Liver (tissue), 3 donors: ENCODE results near the gene TTC24.

ENCODE experiments used
- HNF4G ChIP-seq: IDR thresholded peaks from 2 replicates; pipeline ENCODE4 v1.6.1; 2016; ENCODE audit warnings: antibody characterized with exemption
- JUND ChIP-seq, 2 donors: IDR thresholded peaks; 2 replicates each; pipeline ENCODE4 v1.6.1; 2016; ENCODE audit warnings: antibody characterized with exemption in 2 of 2
- RAD21 ChIP-seq, 2 donors: IDR thresholded peaks; 2 replicates each; pipeline ENCODE4 v1.6.1; 2016; ENCODE audit warnings: antibody characterized with exemption in 2 of 2, mild to moderate bottlenecking in 2 of 2
- SP1 ChIP-seq: IDR thresholded peaks from 2 replicates; pipeline ENCODE4 v1.6.1; 2018; ENCODE audit warnings: antibody characterized with exemption, mild to moderate bottlenecking
- TF ChIP-seq, protein P1 (sequence below): IDR thresholded peaks from 2 replicates; pipeline ENCODE4 v1.6.1; 2016; ENCODE audit warnings: antibody characterized with exemption, mild to moderate bottlenecking
- TF ChIP-seq, protein P2 (sequence below): fragments of 150-350 bp; IDR thresholded peaks from 2 replicates; pipeline ENCODE4 v1.5.1; 2017; ENCODE audit warnings: improper control_type of control experiment, low read depth, low read length; ENCODE audit not compliant: missing input control
- TF ChIP-seq, protein P3 (sequence below): IDR thresholded peaks from 2 replicates; pipeline ENCODE4 v1.6.1; 2016; ENCODE audit warnings: antibody characterized with exemption
- donor health status: healthy.
- donor health status: healthy.

DNA sequence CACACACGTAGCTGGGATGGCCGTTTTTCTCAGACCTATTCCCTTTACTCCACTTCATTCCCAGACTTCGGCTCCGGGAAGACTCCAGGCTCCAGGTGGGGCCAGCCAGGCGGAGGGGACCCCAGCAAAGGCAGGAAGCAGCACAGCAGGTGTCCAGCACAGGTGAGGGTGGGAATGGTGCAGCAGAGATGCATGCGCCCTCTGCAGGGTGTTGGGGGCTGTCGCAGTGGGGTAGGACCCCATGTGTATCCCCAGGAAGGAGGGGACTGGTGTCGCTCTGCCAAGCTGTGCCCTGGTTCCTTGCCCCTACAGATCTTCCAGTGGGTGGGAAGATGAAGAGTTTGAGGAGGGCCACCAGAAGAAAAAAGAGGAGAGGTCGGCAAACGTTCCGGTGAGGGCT is 5.3 kb downstream of the TTC24 start:
- TF ChIP-seq, protein P1, sequence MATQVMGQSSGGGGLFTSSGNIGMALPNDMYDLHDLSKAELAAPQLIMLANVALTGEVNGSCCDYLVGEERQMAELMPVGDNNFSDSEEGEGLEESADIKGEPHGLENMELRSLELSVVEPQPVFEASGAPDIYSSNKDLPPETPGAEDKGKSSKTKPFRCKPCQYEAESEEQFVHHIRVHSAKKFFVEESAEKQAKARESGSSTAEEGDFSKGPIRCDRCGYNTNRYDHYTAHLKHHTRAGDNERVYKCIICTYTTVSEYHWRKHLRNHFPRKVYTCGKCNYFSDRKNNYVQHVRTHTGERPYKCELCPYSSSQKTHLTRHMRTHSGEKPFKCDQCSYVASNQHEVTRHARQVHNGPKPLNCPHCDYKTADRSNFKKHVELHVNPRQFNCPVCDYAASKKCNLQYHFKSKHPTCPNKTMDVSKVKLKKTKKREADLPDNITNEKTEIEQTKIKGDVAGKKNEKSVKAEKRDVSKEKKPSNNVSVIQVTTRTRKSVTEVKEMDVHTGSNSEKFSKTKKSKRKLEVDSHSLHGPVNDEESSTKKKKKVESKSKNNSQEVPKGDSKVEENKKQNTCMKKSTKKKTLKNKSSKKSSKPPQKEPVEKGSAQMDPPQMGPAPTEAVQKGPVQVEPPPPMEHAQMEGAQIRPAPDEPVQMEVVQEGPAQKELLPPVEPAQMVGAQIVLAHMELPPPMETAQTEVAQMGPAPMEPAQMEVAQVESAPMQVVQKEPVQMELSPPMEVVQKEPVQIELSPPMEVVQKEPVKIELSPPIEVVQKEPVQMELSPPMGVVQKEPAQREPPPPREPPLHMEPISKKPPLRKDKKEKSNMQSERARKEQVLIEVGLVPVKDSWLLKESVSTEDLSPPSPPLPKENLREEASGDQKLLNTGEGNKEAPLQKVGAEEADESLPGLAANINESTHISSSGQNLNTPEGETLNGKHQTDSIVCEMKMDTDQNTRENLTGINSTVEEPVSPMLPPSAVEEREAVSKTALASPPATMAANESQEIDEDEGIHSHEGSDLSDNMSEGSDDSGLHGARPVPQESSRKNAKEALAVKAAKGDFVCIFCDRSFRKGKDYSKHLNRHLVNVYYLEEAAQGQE, result no peak
- TF ChIP-seq, protein P2, sequence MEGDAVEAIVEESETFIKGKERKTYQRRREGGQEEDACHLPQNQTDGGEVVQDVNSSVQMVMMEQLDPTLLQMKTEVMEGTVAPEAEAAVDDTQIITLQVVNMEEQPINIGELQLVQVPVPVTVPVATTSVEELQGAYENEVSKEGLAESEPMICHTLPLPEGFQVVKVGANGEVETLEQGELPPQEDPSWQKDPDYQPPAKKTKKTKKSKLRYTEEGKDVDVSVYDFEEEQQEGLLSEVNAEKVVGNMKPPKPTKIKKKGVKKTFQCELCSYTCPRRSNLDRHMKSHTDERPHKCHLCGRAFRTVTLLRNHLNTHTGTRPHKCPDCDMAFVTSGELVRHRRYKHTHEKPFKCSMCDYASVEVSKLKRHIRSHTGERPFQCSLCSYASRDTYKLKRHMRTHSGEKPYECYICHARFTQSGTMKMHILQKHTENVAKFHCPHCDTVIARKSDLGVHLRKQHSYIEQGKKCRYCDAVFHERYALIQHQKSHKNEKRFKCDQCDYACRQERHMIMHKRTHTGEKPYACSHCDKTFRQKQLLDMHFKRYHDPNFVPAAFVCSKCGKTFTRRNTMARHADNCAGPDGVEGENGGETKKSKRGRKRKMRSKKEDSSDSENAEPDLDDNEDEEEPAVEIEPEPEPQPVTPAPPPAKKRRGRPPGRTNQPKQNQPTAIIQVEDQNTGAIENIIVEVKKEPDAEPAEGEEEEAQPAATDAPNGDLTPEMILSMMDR, result no peak
- TF ChIP-seq, protein P3, sequence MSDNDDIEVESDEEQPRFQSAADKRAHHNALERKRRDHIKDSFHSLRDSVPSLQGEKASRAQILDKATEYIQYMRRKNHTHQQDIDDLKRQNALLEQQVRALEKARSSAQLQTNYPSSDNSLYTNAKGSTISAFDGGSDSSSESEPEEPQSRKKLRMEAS, result no peak
- TF ChIP-seq JUND (IDR thresholded peaks at IDR 0.05), result no peak
- no peak for TF ChIP-seq HNF4G
- TF ChIP-seq SP1, result no peak
- TF ChIP-seq RAD21 (IDR thresholded peaks at IDR 0.05), result no peak
